ENCODE data around the gene PDE7B. TPM values are rescaled to one million over a fixed set of nuclear protein-coding genes. Genes with fewer than 3 reads are reported as not detected.

The PDE7B gene
- polyA plus RNA-seq, 1 donor = 1.3 TPM

DNA sequence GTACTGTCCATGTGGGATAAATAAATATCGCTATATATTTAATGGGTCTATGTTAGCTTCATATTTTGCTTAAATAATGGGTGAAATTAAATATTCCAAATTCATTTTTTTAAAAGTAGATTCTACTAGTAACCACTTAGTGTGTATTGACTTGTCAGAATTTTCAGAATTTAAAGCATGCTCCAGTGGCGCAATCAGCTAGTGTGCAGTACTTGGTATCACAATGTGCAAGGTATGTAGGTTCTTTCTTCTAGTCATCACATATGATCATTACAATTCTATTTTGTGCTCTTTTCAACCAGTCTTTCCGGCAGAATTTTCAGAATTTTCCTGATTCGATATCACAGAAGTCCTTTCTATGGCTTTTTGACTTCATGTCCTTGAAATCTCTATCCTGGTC lies 32.6 kb downstream of the PDE7B start:
- Histone ChIP-seq H3K4me3 (ENCODE audit: low read length) (no peak overlapping the region), H3K36me3 (ENCODE audit: control insufficient read depth, insufficient read depth, low read length) (no peaks in the 10 kb centered on the region), H3K27ac (ENCODE audit: low read length) (no peak overlapping the region), H3K4me1 (ENCODE audit: control insufficient read depth, insufficient read depth, low read length) (no peaks in the 10 kb centered on the region), H3K27me3 (ENCODE audit: control insufficient read depth, insufficient read depth, low read length) (no peaks in the 10 kb centered on the region), H3K9me3 (ENCODE audit: control insufficient read depth, low read depth, low read length) (no peaks in the 10 kb centered on the region)
- no peak for DNase-seq
- 93% methylated on average over 2 of the region's 4 CpGs for WGBS (ENCODE audit: insufficient coverage, low lambda C conversion rate)

GRCh38 chr6:135887069-135887468 lies 35.6 kb downstream of the PDE7B start:
- H3K27ac ChIP-seq (ENCODE audit: low read length) = no peak overlapping the region
- DNase-seq = no peak
- no peaks in the 10 kb centered on the region for H3K4me1 ChIP-seq (ENCODE audit: control insufficient read depth, insufficient read depth, low read length)
- H3K4me3 ChIP-seq (ENCODE audit: low read length) = no peak overlapping the region
- no peaks in the 10 kb centered on the region for H3K27me3 ChIP-seq (ENCODE audit: control insufficient read depth, insufficient read depth, low read length)
- no peaks in the 10 kb centered on the region for H3K36me3 ChIP-seq (ENCODE audit: control insufficient read depth, insufficient read depth, low read length)
- no CpG with 5 or more reads among the region's 1 CpG for WGBS (ENCODE audit: insufficient coverage, low lambda C conversion rate)
- no peaks in the 10 kb centered on the region for H3K9me3 ChIP-seq (ENCODE audit: control insufficient read depth, low read depth, low read length)

- Histone ChIP-seq H3K27ac (ENCODE audit: low read length) (no peak overlapping the region), H3K4me3 (ENCODE audit: low read length) (no peak overlapping the region), H3K27me3 (ENCODE audit: control insufficient read depth, insufficient read depth, low read length) (no peaks in the 10 kb centered on the region), H3K36me3 (ENCODE audit: control insufficient read depth, insufficient read depth, low read length) (no peaks in the 10 kb centered on the region), H3K4me1 (ENCODE audit: control insufficient read depth, insufficient read depth, low read length) (no peaks in the 10 kb centered on the region), H3K9me3 (ENCODE audit: control insufficient read depth, low read depth, low read length) (no peaks in the 10 kb centered on the region)
- DNase-seq = no peak
Observed at GRCh38 chr6:135888818-135889217, 37.3 kb downstream of the PDE7B start.

- Histone ChIP-seq H3K4me1 (ENCODE audit: control insufficient read depth, insufficient read depth, low read length) (no peaks in the 10 kb centered on the region), H3K27ac (ENCODE audit: low read length) (no peak overlapping the region), H3K36me3 (ENCODE audit: control insufficient read depth, insufficient read depth, low read length) (no peaks in the 10 kb centered on the region), H3K27me3 (ENCODE audit: control insufficient read depth, insufficient read depth, low read length) (no peaks in the 10 kb centered on the region), H3K9me3 (ENCODE audit: control insufficient read depth, low read depth, low read length) (no peaks in the 10 kb centered on the region), H3K4me3 (ENCODE audit: low read length) (no peak overlapping the region)
- 92% methylated on average over 2 of the region's 5 CpGs for WGBS (ENCODE audit: insufficient coverage, low lambda C conversion rate)
- no peak for DNase-seq
Observed at GRCh38 chr6:135890876-135891275, 39.4 kb downstream of the PDE7B start.

- Histone ChIP-seq H3K9me3 (ENCODE audit: control insufficient read depth, low read depth, low read length) (no peaks in the 10 kb centered on the region), H3K4me3 (ENCODE audit: low read length) (no peak overlapping the region), H3K36me3 (ENCODE audit: control insufficient read depth, insufficient read depth, low read length) (no peaks in the 10 kb centered on the region), H3K27me3 (ENCODE audit: control insufficient read depth, insufficient read depth, low read length) (no peaks in the 10 kb centered on the region), H3K27ac (ENCODE audit: low read length) (no peak overlapping the region), H3K4me1 (ENCODE audit: control insufficient read depth, insufficient read depth, low read length) (no peaks in the 10 kb centered on the region)
- DNase-seq = no peak
Observed at GRCh38 chr6:135891710-135892109, 40.2 kb downstream of the PDE7B start.

- H3K27ac ChIP-seq (ENCODE audit: low read length) = no peak overlapping the region
- DNase-seq = no peak
- no peak overlapping the region for H3K4me3 ChIP-seq (ENCODE audit: low read length)
- H3K9me3 ChIP-seq (ENCODE audit: control insufficient read depth, low read depth, low read length) = no peaks in the 10 kb centered on the region
- H3K4me1 ChIP-seq (ENCODE audit: control insufficient read depth, insufficient read depth, low read length) = no peaks in the 10 kb centered on the region
- WGBS (ENCODE audit: insufficient coverage, low lambda C conversion rate) = 100% methylated on average over 2 of the region's 8 CpGs
- H3K36me3 ChIP-seq (ENCODE audit: control insufficient read depth, insufficient read depth, low read length) = no peaks in the 10 kb centered on the region
- H3K27me3 ChIP-seq (ENCODE audit: control insufficient read depth, insufficient read depth, low read length) = no peaks in the 10 kb centered on the region
Observed at GRCh38 chr6:135895231-135895911, 43.9 kb downstream of the PDE7B start.

DNA sequence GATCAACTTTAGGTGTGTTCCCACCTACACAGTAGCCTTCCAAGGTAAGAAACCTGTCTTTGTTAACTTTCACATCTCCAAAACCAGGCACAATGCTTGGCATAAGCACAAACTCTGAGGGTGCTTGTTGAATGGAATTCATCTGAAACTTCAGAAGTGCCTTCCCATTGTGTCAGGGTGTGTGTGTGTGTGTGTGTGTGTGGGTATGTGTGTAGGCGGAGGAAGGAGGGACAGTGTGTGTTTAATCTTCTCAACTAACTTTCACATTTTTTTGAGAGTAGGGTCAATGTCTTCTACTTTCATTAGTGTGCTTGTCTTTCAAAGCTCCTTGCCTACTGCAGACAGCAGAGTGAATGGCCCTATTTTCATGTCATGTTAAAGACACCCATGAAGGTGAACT lies 45.6 kb downstream of the PDE7B start:
- Histone ChIP-seq H3K9me3 (ENCODE audit: control insufficient read depth, low read depth, low read length) (no peaks in the 10 kb centered on the region), H3K27me3 (ENCODE audit: control insufficient read depth, insufficient read depth, low read length) (no peaks in the 10 kb centered on the region), H3K27ac (ENCODE audit: low read length) (no peak overlapping the region), H3K4me1 (ENCODE audit: control insufficient read depth, insufficient read depth, low read length) (no peaks in the 10 kb centered on the region), H3K36me3 (ENCODE audit: control insufficient read depth, insufficient read depth, low read length) (no peaks in the 10 kb centered on the region), H3K4me3 (ENCODE audit: low read length) (no peak overlapping the region)
- no CpG with 5 or more reads among the region's 1 CpG for WGBS (ENCODE audit: insufficient coverage, low lambda C conversion rate)
- DNase-seq = no peak

DNA sequence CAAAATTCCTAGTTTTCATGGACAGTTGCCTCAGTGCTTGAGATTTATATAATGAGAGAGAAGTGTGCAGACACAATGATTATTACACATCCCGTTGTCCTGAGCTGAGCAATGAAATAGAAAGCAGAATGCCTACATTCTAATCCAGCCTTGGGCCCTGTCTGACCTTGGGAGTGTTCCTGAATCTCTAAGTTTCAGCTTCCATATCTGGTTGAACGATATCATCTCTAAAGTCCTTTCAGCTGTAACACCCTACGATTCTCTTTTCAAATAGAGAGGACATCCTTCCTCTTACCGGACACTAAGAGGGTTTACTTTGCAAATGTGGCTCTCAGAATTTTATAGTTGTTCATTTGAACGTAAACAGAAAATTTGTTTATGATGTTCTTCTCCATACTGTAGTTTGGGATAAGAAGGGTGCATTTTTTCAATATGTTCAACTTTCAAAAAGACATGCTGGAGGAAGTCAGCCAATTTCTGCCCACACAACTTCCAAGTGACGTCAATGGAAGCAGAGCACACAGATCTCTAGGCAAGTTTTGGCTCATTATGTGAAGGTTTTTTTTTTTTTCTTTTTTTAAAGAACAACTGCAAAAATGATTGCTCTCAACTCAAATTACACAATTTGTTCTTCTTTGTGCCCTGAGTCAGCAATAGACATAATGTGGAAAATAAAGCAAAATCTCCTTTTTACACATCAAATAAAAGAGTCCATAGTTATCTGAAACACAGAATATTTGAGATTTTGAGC lies 50.4 kb downstream of the PDE7B start:
- H3K27ac ChIP-seq (ENCODE audit: low read length) = no peak overlapping the region
- no peak overlapping the region for H3K4me3 ChIP-seq (ENCODE audit: low read length)
- peak in 1 of 2 donors; percentile 19 for DNase-seq
- no peaks in the 10 kb centered on the region for H3K27me3 ChIP-seq (ENCODE audit: control insufficient read depth, insufficient read depth, low read length)
- H3K36me3 ChIP-seq (ENCODE audit: control insufficient read depth, insufficient read depth, low read length) = no peaks in the 10 kb centered on the region
- peaks cover 3% of the 10 kb centered on the region for H3K4me1 ChIP-seq (ENCODE audit: control insufficient read depth, insufficient read depth, low read length)
- H3K9me3 ChIP-seq (ENCODE audit: control insufficient read depth, low read depth, low read length) = no peaks in the 10 kb centered on the region
- WGBS (ENCODE audit: insufficient coverage, low lambda C conversion rate) = 84% methylated on average over 3 of the region's 6 CpGs

GRCh38 chr6:135902756-135903331 lies 51.3 kb downstream of the PDE7B start:
- Histone ChIP-seq H3K27ac (ENCODE audit: low read length) (no peak overlapping the region), H3K4me3 (ENCODE audit: low read length) (no peak overlapping the region), H3K9me3 (ENCODE audit: control insufficient read depth, low read depth, low read length) (no peaks in the 10 kb centered on the region), H3K4me1 (ENCODE audit: control insufficient read depth, insufficient read depth, low read length) (peaks cover 3% of the 10 kb centered on the region), H3K27me3 (ENCODE audit: control insufficient read depth, insufficient read depth, low read length) (no peaks in the 10 kb centered on the region), H3K36me3 (ENCODE audit: control insufficient read depth, insufficient read depth, low read length) (no peaks in the 10 kb centered on the region)
- WGBS (ENCODE audit: insufficient coverage, low lambda C conversion rate) = no CpG with 5 or more reads among the region's 2 CpGs
- peak in 1 of 2 donors; percentile 22 for DNase-seq

DNA sequence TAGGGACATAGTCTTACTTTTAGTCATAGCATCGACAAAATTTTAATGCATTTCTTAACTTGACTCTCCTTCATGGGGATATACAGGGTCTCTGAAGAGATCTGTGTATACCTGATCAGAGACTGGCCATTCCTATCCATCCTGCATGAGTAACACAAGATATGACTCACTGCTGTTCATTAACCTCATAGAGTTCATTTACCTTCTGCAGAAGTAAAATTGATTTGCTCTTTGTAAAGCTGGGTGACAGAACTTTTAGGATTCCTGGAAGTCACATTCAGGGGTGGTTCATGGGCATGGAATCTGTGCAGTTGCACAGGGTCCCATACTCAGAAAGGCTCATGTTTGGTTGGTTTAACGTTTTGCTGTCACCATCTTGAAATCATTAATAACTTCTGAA lies 53.2 kb downstream of the PDE7B start:
- H3K4me1 ChIP-seq (ENCODE audit: control insufficient read depth, insufficient read depth, low read length) = peaks cover 8% of the 10 kb centered on the region
- H3K4me3 ChIP-seq (ENCODE audit: low read length) = no peak overlapping the region
- no peak overlapping the region for H3K27ac ChIP-seq (ENCODE audit: low read length)
- no peak for DNase-seq
- no peaks in the 10 kb centered on the region for H3K36me3 ChIP-seq (ENCODE audit: control insufficient read depth, insufficient read depth, low read length)
- whole genome bisulfite sequencing (ENCODE audit: insufficient coverage, low lambda C conversion rate) = 100% methylated on average over 1 of the region's 2 CpGs
- no peaks in the 10 kb centered on the region for H3K9me3 ChIP-seq (ENCODE audit: control insufficient read depth, low read depth, low read length)
- no peaks in the 10 kb centered on the region for H3K27me3 ChIP-seq (ENCODE audit: control insufficient read depth, insufficient read depth, low read length)
